GM12801 (cell line): ENCODE measurements around the gene FOXL2NB.

Source experiments
- CTCF ChIP-seq: IDR thresholded peaks from one replicate; pipeline ENCODE4 v1.5.1; 2011; ENCODE audit warnings: control low read depth; ENCODE audit not compliant: insufficient read length; ENCODE audit errors: extremely low read depth

FOXL2NB gene

DNA sequence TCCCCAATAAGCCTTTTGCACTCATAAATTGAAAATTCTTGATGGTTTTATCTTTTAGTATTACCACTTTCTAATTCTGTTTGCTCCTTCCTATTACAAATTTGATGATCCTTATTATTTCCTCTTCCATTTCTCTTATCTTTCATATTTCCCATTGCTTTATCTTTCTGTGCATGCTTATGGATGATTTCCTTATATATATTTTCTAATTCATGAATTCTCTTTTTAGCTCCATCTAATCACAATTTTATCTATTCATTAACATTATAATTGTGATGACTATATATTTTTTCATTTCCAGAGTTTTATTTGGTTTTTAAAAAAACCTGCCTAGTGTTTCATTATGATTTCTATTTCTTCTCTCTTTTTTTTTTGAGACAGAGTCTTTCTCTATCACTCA, 17.9 kb downstream of the FOXL2NB start:
- no peak for TF ChIP-seq CTCF

DNA sequence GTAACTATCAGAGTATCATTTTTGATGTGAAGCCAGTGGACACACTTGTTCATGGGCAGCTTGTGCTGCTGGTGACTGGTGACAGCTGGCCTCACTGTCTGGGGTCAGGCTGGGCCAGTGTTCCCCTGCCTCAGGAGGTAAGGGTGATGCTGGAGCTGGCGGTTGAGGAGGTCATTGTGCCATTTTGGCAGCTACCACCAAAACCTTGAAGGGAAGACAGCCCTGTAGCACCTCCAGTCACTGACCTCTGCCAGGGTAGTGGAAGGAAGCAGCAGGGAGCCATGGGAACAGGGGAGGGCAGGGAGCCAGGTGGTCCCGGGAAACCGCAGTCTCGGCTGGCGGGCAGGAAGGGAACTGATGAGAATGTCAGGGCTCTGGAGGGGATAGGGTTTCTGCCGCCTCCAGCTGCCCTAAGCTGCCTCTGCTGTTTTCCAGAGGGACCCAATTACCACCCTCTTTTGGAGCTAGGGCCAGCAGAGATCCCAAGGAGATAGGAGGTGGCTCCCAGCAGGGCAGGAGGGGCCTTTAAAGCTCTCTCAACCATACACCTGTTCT, 24.8 kb downstream of the FOXL2NB start:
- no peak for TF ChIP-seq CTCF

DNA sequence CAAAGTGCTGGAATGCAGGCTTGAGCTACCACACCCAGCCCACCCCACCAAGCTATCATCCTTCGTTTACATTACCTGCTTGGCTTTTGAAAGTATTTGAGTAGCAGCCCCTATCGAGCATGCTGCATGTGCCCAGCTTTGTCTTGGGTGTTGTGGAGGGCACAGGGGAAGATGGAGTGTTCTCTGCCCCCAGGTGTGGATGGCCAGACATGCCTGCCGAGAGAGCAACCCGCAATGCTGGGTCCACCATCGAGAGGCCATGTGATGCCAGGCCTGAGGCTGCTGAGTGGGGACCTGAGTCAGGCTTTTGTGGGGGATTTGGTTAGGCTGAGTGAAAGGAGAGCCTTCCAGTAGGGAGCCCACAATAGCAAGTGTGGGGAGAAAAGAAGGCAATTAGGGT, 25.9 kb downstream of the FOXL2NB start:
- TF ChIP-seq CTCF: no peak

- TF ChIP-seq CTCF: no peak
Measured at GRCh38 chr3:138974462-138974861, 27.4 kb downstream of the FOXL2NB start.

- TF ChIP-seq CTCF: no peak
Measured at GRCh38 chr3:138975351-138975750, 28.3 kb downstream of the FOXL2NB start.

DNA sequence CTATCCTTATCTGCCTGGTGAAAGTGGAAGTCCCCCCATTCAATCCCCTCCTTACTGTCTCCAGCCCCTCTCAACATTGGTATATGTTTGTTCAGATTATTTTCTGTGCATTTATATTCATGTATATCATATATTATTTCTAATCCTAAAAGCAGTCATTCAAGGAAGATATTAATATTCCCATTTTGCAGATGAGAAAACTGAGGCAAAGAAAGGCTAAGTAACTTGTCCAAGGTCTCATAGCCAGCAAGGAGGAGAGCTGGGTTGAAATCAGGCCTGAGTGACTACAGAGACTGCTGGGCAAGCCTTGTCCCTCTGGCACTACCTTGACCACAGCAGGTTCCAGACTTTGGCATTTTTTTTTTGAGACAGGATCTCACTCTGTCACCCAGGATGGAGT, 29.0 kb downstream of the FOXL2NB start:
- TF ChIP-seq CTCF: no peak

DNA sequence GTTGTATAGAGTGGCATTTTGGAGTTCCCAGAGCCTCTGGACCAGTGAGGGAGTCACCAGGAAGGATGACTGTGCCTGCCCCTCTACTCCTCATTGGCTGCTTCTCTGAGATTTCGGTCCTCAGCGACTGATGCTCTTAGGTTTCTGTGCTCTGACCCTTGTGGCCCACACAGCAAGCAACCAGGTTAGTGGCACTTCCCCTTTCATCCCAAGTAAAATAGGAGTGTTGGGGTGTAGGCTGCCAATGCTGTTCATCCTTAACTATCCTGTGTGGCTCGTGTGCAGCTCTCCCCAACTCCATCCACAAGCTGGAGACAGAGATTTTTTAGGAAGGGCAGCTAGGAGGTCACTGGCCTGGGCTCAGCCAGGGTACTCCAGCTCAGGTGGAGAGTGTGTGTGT, 37.8 kb downstream of the FOXL2NB start:
- no peak for TF ChIP-seq CTCF

GRCh38 chr3:138985932-138986331, 38.9 kb downstream of the FOXL2NB start:
- no peak for TF ChIP-seq CTCF
